ENCODE results near the gene CXCR4.

The CXCR4 gene

DNA sequence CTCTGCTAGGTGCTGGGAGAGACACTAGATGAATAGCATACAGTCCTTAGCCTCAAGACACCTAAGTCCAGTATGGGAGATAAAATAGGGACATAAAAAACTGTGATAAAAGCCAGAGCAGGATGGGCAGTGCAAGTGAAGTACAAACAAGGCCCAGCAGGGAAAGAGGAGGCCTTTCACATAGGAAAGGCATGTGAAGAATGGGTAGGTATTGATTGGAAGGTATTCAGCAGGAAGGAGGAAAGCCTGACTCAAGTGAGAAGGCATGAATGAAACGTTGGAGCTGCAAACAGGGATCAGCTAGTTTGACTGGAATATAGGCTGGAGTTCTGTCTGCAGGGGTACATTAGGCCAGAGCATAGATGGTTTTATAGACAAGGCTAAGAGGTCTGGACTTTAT lies 11.0 kb upstream of the CXCR4 start:
- Histone ChIP-seq H3K4me1 (ENCODE audit: insufficient read depth, low read length, poor library complexity, severe bottlenecking) (peaks cover 91% of the 10 kb centered on the region), H3K4me2 (ENCODE audit: low read depth, low read length, poor library complexity, severe bottlenecking) (peak overlapping the region; percentile 22), H3K9ac (ENCODE audit: low read depth, low read length, poor library complexity, severe bottlenecking) (peak overlapping the region; percentile 34), H3K9me2 (replicated peaks; ENCODE audit: low read depth, low read length) (no peaks in the 10 kb centered on the region), H3K27me3 (ENCODE audit: insufficient read depth, low read length, poor library complexity, severe bottlenecking) (no peaks in the 10 kb centered on the region), H3F3A (ENCODE audit: low read depth) (no peaks in the 10 kb centered on the region), H3K36me3 (ENCODE audit: insufficient read depth, low read length) (no peaks in the 10 kb centered on the region), H2AFZ (ENCODE audit: low read length) (no peak overlapping the region), H3K9me3 (ENCODE audit: insufficient read depth, low read depth, low read length) (no peaks in the 10 kb centered on the region), H3K79me2 (ENCODE audit: insufficient read depth, low read length) (no peaks in the 10 kb centered on the region), H3K4me3 (ENCODE audit: low read length, poor library complexity, severe bottlenecking) (no peak overlapping the region), H4K20me1 (ENCODE audit: insufficient read depth, low read length, poor library complexity, severe bottlenecking) (no peaks in the 10 kb centered on the region)
- TF ChIP-seq, protein P1, sequence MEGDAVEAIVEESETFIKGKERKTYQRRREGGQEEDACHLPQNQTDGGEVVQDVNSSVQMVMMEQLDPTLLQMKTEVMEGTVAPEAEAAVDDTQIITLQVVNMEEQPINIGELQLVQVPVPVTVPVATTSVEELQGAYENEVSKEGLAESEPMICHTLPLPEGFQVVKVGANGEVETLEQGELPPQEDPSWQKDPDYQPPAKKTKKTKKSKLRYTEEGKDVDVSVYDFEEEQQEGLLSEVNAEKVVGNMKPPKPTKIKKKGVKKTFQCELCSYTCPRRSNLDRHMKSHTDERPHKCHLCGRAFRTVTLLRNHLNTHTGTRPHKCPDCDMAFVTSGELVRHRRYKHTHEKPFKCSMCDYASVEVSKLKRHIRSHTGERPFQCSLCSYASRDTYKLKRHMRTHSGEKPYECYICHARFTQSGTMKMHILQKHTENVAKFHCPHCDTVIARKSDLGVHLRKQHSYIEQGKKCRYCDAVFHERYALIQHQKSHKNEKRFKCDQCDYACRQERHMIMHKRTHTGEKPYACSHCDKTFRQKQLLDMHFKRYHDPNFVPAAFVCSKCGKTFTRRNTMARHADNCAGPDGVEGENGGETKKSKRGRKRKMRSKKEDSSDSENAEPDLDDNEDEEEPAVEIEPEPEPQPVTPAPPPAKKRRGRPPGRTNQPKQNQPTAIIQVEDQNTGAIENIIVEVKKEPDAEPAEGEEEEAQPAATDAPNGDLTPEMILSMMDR (conservative IDR thresholded peaks at IDR 0.05; ENCODE audit: low read length), result no peak
- no peak for TF ChIP-seq EZH2phosphoT487 (IDR thresholded peaks at IDR 0.05; ENCODE audit: borderline replicate concordance)

DNA sequence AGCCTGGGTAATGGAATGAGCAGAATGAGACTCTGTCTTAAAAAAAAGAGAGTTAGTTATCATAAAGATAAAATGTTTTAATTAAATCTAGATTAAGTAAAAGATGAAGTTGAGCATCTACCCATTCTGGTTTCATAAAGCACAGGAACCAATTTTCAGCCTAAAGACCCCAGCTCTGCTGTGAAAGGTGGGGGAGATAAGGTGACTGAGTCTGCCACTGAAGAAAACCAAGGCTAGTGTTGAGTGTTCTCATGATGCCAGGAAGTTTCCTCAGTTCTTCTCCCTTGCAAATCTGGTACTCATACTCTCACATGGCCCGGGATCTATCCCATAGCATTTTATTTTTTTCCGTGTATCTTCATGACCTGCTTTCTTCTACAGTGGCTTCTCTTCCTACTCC lies 10.4 kb upstream of the CXCR4 start:
- H3K9me2 ChIP-seq (replicated peaks; ENCODE audit: low read depth, low read length), result no peaks in the 10 kb centered on the region
- H3K9ac ChIP-seq (ENCODE audit: low read depth, low read length, poor library complexity, severe bottlenecking), result peak overlapping the region; percentile 34
- H3K4me3 ChIP-seq (ENCODE audit: low read length, poor library complexity, severe bottlenecking), result no peak overlapping the region
- no peaks in the 10 kb centered on the region for H3K36me3 ChIP-seq (ENCODE audit: insufficient read depth, low read length)
- no peaks in the 10 kb centered on the region for H3F3A ChIP-seq (ENCODE audit: low read depth)
- no peaks in the 10 kb centered on the region for H3K9me3 ChIP-seq (ENCODE audit: insufficient read depth, low read depth, low read length)
- no peaks in the 10 kb centered on the region for H4K20me1 ChIP-seq (ENCODE audit: insufficient read depth, low read length, poor library complexity, severe bottlenecking)
- no peak for TF ChIP-seq EZH2phosphoT487 (IDR thresholded peaks at IDR 0.05; ENCODE audit: borderline replicate concordance)
- TF ChIP-seq, protein P1 (conservative IDR thresholded peaks at IDR 0.05; ENCODE audit: low read length), result no peak
- no peaks in the 10 kb centered on the region for H3K79me2 ChIP-seq (ENCODE audit: insufficient read depth, low read length)
- peaks cover 89% of the 10 kb centered on the region for H3K4me1 ChIP-seq (ENCODE audit: insufficient read depth, low read length, poor library complexity, severe bottlenecking)
- H2AFZ ChIP-seq (ENCODE audit: low read length), result no peak overlapping the region
- H3K4me2 ChIP-seq (ENCODE audit: low read depth, low read length, poor library complexity, severe bottlenecking), result no peak overlapping the region
- H3K27me3 ChIP-seq (ENCODE audit: insufficient read depth, low read length, poor library complexity, severe bottlenecking), result no peaks in the 10 kb centered on the region

DNA sequence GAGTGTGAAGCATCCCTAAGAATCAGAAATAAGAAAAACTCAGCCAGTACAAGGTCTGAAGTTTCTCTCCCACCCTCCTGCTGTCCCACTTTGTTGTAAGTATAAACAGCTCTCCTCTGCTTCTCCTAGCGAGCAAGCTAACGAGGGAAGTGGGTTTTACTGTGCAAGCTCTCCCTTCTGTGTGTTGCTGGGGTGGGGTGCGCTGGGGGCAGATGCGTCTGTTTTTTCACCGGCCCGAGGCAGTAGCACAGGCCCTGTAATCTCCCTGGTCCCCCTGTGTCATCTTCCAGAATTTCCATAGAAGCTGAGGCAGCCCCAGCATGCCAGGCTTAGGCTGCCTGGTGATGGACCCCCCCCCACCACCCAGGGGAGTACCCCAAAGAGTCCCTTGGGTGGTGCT lies 9.4 kb upstream of the CXCR4 start:
- TF ChIP-seq, protein P1 (conservative IDR thresholded peaks at IDR 0.05; ENCODE audit: low read length), result no peak
- TF ChIP-seq EZH2phosphoT487 (IDR thresholded peaks at IDR 0.05; ENCODE audit: borderline replicate concordance), result no peak
- Histone ChIP-seq H3K9me2 (replicated peaks; ENCODE audit: low read depth, low read length) (no peaks in the 10 kb centered on the region), H3K9me3 (ENCODE audit: insufficient read depth, low read depth, low read length) (no peaks in the 10 kb centered on the region), H3K27me3 (ENCODE audit: insufficient read depth, low read length, poor library complexity, severe bottlenecking) (no peaks in the 10 kb centered on the region), H3K4me3 (ENCODE audit: low read length, poor library complexity, severe bottlenecking) (no peak overlapping the region), H3F3A (ENCODE audit: low read depth) (no peaks in the 10 kb centered on the region), H3K9ac (ENCODE audit: low read depth, low read length, poor library complexity, severe bottlenecking) (peak overlapping the region; percentile 13), H2AFZ (ENCODE audit: low read length) (no peak overlapping the region), H3K79me2 (ENCODE audit: insufficient read depth, low read length) (no peaks in the 10 kb centered on the region), H3K4me2 (ENCODE audit: low read depth, low read length, poor library complexity, severe bottlenecking) (peak overlapping the region; percentile 2), H4K20me1 (ENCODE audit: insufficient read depth, low read length, poor library complexity, severe bottlenecking) (no peaks in the 10 kb centered on the region), H3K36me3 (ENCODE audit: insufficient read depth, low read length) (no peaks in the 10 kb centered on the region), H3K4me1 (ENCODE audit: insufficient read depth, low read length, poor library complexity, severe bottlenecking) (peaks cover 87% of the 10 kb centered on the region)

All from Loucy (cell line).